IPS DF 19.7 (cell line): ENCODE results near the gene SPDL1.
"Not testable (repeated sequence)": the region's sequence is repeated elsewhere in the genome, so short reads cannot be mapped to it uniquely, and the experiment has no call there.

Experiments used
- DNase-seq: peaks from one replicate; pipeline ENCODE4 v3.0.0-alpha.2; 2013; ENCODE audit warnings: low read depth, low spot score

SPDL1 gene

GRCh38 chr5:169574134-169574646, 9.4 kb upstream of the SPDL1 start:
- DNase-seq, result no peak

- DNase-seq, result no peak
These were observed 7.4 kb upstream of the SPDL1 start for GRCh38 chr5:169576181-169576598.

GRCh38 chr5:169577951-169578350, 5.6 kb upstream of the SPDL1 start:
- no peak for DNase-seq

GRCh38 chr5:169580964-169581363, 2.6 kb upstream of the SPDL1 start:
- DNase-seq, result no peak

GRCh38 chr5:169581580-169582227, 1.9 kb upstream of the SPDL1 start:
- no peak for DNase-seq

GRCh38 chr5:169583101-169583423, 511 bp upstream of the SPDL1 start:
- DNase-seq, result no peak

- DNase-seq, result no peak
These were observed 1.5 kb downstream of the SPDL1 start for GRCh38 chr5:169584998-169585451.

GRCh38 chr5:169590602-169591001, 7.0 kb downstream of the SPDL1 start:
- no peak for DNase-seq

- DNase-seq, result no peak
These were observed 8.1 kb downstream of the SPDL1 start for GRCh38 chr5:169591636-169592035.

GRCh38 chr5:169592937-169593650, 9.5 kb downstream of the SPDL1 start:
- DNase-seq, result no peak

GRCh38 chr5:169595172-169595820, 11.7 kb downstream of the SPDL1 start:
- DNase-seq, result no peak

GRCh38 chr5:169599451-169599850, 15.9 kb downstream of the SPDL1 start:
- no peak for DNase-seq

- DNase-seq, result no peak
These were observed 19.0 kb downstream of the SPDL1 start for GRCh38 chr5:169602535-169602934.

GRCh38 chr5:169606279-169606678, 22.7 kb downstream of the SPDL1 start:
- DNase-seq, result no peak

- DNase-seq, result no peak
These were observed 24.3 kb downstream of the SPDL1 start for GRCh38 chr5:169607882-169608281.

GRCh38 chr5:169609716-169610115, 26.1 kb downstream of the SPDL1 start:
- DNase-seq, result no peak

GRCh38 chr5:169610606-169611005, 27.0 kb downstream of the SPDL1 start:
- DNase-seq, result no peak

GRCh38 chr5:169615561-169615960, 32.0 kb downstream of the SPDL1 start:
- no peak for DNase-seq

GRCh38 chr5:169624307-169624706, 40.7 kb downstream of the SPDL1 start:
- DNase-seq, result not testable (repeated sequence)

- no peak for DNase-seq
These were observed 43.2 kb downstream of the SPDL1 start for GRCh38 chr5:169626779-169627178.

- no peak for DNase-seq
These were observed 44.0 kb downstream of the SPDL1 start for GRCh38 chr5:169627551-169627950.

GRCh38 chr5:169628892-169629291, 45.3 kb downstream of the SPDL1 start:
- no peak for DNase-seq
